ENCODE data around the gene DHRS3.

The DHRS3 gene

DNA sequence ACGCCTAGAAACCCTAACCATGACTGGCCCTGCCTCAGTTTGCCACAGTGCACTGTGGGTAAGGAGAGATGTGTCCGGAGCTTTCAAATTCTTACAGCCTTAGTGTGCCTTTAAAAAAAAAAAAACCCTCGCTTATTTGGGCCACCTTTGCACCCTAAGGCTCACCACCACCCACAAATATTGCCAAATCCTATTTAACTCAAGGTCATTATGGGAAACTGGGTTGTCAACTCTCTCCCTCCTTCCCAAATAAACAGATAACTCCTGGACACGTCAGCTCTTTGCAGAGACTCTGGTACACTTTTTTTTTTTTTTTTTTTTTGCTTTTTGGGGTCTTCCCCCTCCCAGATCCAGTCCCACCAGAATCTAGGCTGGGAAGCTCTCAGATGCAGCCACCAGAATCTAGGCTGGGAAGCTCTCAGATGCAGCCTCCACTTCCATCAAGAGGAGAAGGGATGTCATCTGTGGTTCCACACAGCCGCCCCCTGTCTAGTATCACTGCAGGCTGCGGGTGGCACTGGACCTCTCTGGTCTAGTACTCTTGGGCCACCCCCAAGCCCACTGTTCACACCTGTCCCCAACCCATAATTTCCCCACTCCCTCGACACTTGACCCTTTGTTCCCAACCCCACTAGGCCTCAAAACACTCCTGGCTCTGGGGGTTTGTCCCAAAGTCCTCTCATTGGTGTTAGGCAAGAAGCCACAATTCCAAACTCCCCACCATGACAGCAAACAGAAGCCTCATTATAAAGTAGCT is 3.4 kb downstream of the DHRS3 start:
- Histone ChIP-seq H2BK12ac (ENCODE audit: low read length) (no peak overlapping the region), H3K23ac (ENCODE audit: low read depth, low read length, poor library complexity) (no peak overlapping the region), H4K91ac (ENCODE audit: low read depth, low read length, poor library complexity) (no peak overlapping the region), H4K8ac (ENCODE audit: low read depth, low read length) (no peak overlapping the region), H2AFZ (ENCODE audit: low read length) (no peak overlapping the region), H3K4ac (ENCODE audit: low read length) (no peak overlapping the region), H3K27me3 (ENCODE audit: control insufficient read depth in 3 of 3, insufficient read depth in 3 of 3, low read depth in 1 of 3, low read length in 3 of 3) (peaks cover 0 to 54% (median 9%) of the 10 kb centered on the region in 3 experiments), H2AK5ac (ENCODE audit: low read depth, low read length) (no peak overlapping the region), H3K79me1 (ENCODE audit: low read depth, low read length) (no peaks in the 10 kb centered on the region), H2BK5ac (ENCODE audit: low read length) (no peak overlapping the region), H3K18ac (ENCODE audit: low read length) (no peak overlapping the region), H3K36me3 (replicated peaks in 1 of 2; ENCODE audit: control insufficient read depth in 2 of 2, insufficient read depth in 2 of 2, low read length in 2 of 2) (no peaks in the 10 kb centered on the region), H3K4me3 (ENCODE audit: low read length in 2 of 2) (no peak overlapping the region), H2BK15ac (ENCODE audit: low read length) (no peak overlapping the region), H3K4me2 (ENCODE audit: insufficient read depth, low read length, poor library complexity, severe bottlenecking) (no peak overlapping the region), H3K9ac (ENCODE audit: low read depth, low read length, poor library complexity) (no peak overlapping the region), H3K14ac (ENCODE audit: low read length) (no peak overlapping the region), H3K27ac (replicated peaks; ENCODE audit: low read length) (no peak overlapping the region), H3K9me3 (replicated peaks in 1 of 2; ENCODE audit: control insufficient read depth in 2 of 2, insufficient read depth in 1 of 2, low read depth in 1 of 2, low read length in 2 of 2) (no peaks in the 10 kb centered on the region), H3K4me1 (ENCODE audit: control insufficient read depth in 2 of 2, insufficient read depth in 1 of 2, low read depth in 1 of 2, low read length in 2 of 2) (peaks cover 20 to 22% of the 10 kb centered on the region in 2 donors), H2BK120ac (ENCODE audit: low read depth, low read length) (no peak overlapping the region)
- no peak for DNase-seq (ENCODE audit: low spot score)
- WGBS, 2 donors (ENCODE audit: extremely low coverage in 2 of 2, insufficient read length in 2 of 2, insufficient replicate concordance in 1 of 2) = no CpG with 5 or more reads among the region's 7 CpGs

DNA sequence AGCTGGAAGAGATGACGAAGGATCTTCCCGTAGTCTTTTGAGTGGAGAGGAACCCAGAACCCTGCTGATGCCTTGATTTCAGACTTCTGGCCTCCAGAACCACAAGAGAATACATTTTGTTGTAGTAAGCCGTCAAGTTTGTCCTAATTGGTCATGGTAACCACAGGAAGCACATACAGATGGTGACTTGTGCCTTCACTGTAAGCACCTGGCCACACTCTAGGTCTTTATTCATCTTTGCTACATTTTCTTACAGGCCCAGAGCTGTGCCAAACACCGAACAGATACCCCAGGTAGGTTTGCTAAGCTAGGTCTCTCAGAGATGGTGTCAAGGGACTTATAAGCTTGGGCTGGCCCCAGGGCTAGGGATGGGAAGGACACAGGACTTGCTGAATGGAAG is 4.8 kb downstream of the DHRS3 start:
- H4K8ac ChIP-seq (ENCODE audit: low read depth, low read length) = no peak overlapping the region
- H3K4me2 ChIP-seq (ENCODE audit: insufficient read depth, low read length, poor library complexity, severe bottlenecking) = no peak overlapping the region
- no peak overlapping the region for H2BK15ac ChIP-seq (ENCODE audit: low read length)
- peaks cover 17 to 20% of the 10 kb centered on the region in 2 donors for H3K4me1 ChIP-seq (ENCODE audit: control insufficient read depth in 2 of 2, insufficient read depth in 1 of 2, low read depth in 1 of 2, low read length in 2 of 2)
- no peak overlapping the region for H3K14ac ChIP-seq (ENCODE audit: low read length)
- no peak overlapping the region for H3K4me3 ChIP-seq (ENCODE audit: low read length in 2 of 2)
- H4K91ac ChIP-seq (ENCODE audit: low read depth, low read length, poor library complexity) = no peak overlapping the region
- no peak overlapping the region for H3K27ac ChIP-seq (replicated peaks; ENCODE audit: low read length)
- H3K23ac ChIP-seq (ENCODE audit: low read depth, low read length, poor library complexity) = no peak overlapping the region
- no peak overlapping the region for H3K18ac ChIP-seq (ENCODE audit: low read length)
- no peak overlapping the region for H2BK12ac ChIP-seq (ENCODE audit: low read length)
- WGBS, 2 donors (ENCODE audit: extremely low coverage in 2 of 2, insufficient read length in 2 of 2, insufficient replicate concordance in 1 of 2) = no CpG with 5 or more reads among the region's 4 CpGs
- H3K36me3 ChIP-seq (replicated peaks in 1 of 2; ENCODE audit: control insufficient read depth in 2 of 2, insufficient read depth in 2 of 2, low read length in 2 of 2) = no peaks in the 10 kb centered on the region
- no peaks in the 10 kb centered on the region for H3K9me3 ChIP-seq (replicated peaks in 1 of 2; ENCODE audit: control insufficient read depth in 2 of 2, insufficient read depth in 1 of 2, low read depth in 1 of 2, low read length in 2 of 2)
- no peak overlapping the region for H2AK5ac ChIP-seq (ENCODE audit: low read depth, low read length)
- no peak overlapping the region for H3K4ac ChIP-seq (ENCODE audit: low read length)
- no peaks in the 10 kb centered on the region for H3K79me1 ChIP-seq (ENCODE audit: low read depth, low read length)
- no peak for DNase-seq (ENCODE audit: low spot score)
- H2BK120ac ChIP-seq (ENCODE audit: low read depth, low read length) = no peak overlapping the region
- no peak overlapping the region for H3K9ac ChIP-seq (ENCODE audit: low read depth, low read length, poor library complexity)
- no peak overlapping the region for H2AFZ ChIP-seq (ENCODE audit: low read length)
- no peak overlapping the region for H2BK5ac ChIP-seq (ENCODE audit: low read length)
- H3K27me3 ChIP-seq (ENCODE audit: control insufficient read depth in 3 of 3, insufficient read depth in 3 of 3, low read depth in 1 of 3, low read length in 3 of 3) = peaks cover 0 to 44% (median 6%) of the 10 kb centered on the region in 3 experiments

DNA sequence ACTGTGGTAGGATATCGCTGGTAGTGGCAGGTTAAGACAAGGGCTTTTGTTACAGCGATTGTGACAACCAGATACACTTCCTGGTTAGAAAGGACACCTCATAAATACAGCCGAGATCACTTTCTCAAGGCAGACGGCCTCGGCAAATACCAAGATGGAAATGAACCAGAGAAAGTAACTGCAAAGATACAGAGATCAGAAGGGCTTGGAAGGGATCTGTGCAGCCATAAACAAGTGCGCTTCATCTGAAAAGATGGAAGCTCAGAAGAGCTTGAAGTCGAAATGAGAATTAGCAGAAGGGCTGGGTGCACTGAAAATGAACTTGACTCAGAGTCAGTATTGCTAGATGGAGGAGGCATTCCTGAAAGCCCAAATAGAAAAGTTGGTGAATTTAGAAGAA is 7.1 kb downstream of the DHRS3 start:
- DNase-seq (ENCODE audit: low spot score) = no peak
- no peak overlapping the region for H3K4me2 ChIP-seq (ENCODE audit: insufficient read depth, low read length, poor library complexity, severe bottlenecking)
- H3K23ac ChIP-seq (ENCODE audit: low read depth, low read length, poor library complexity) = no peak overlapping the region
- H2BK5ac ChIP-seq (ENCODE audit: low read length) = no peak overlapping the region
- no peak overlapping the region for H3K14ac ChIP-seq (ENCODE audit: low read length)
- WGBS, 2 donors (ENCODE audit: extremely low coverage in 2 of 2, insufficient read length in 2 of 2, insufficient replicate concordance in 1 of 2) = no CpG with 5 or more reads among the region's 7 CpGs
- H3K4me3 ChIP-seq (ENCODE audit: low read length in 2 of 2) = no peak overlapping the region
- H3K4me1 ChIP-seq (ENCODE audit: control insufficient read depth in 2 of 2, insufficient read depth in 1 of 2, low read depth in 1 of 2, low read length in 2 of 2) = peaks cover 7 to 12% of the 10 kb centered on the region in 2 donors
- H2AFZ ChIP-seq (ENCODE audit: low read length) = no peak overlapping the region
- H4K91ac ChIP-seq (ENCODE audit: low read depth, low read length, poor library complexity) = no peak overlapping the region
- no peak overlapping the region for H2BK12ac ChIP-seq (ENCODE audit: low read length)
- H3K27me3 ChIP-seq (ENCODE audit: control insufficient read depth in 3 of 3, insufficient read depth in 3 of 3, low read depth in 1 of 3, low read length in 3 of 3) = peaks cover 0 to 27% (median 0%) of the 10 kb centered on the region in 3 experiments
- H3K79me1 ChIP-seq (ENCODE audit: low read depth, low read length) = no peaks in the 10 kb centered on the region
- no peak overlapping the region for H3K4ac ChIP-seq (ENCODE audit: low read length)
- H3K9ac ChIP-seq (ENCODE audit: low read depth, low read length, poor library complexity) = no peak overlapping the region
- no peak overlapping the region for H4K8ac ChIP-seq (ENCODE audit: low read depth, low read length)
- H2AK5ac ChIP-seq (ENCODE audit: low read depth, low read length) = no peak overlapping the region
- no peaks in the 10 kb centered on the region for H3K36me3 ChIP-seq (replicated peaks in 1 of 2; ENCODE audit: control insufficient read depth in 2 of 2, insufficient read depth in 2 of 2, low read length in 2 of 2)
- no peak overlapping the region for H3K27ac ChIP-seq (replicated peaks; ENCODE audit: low read length)
- H3K18ac ChIP-seq (ENCODE audit: low read length) = no peak overlapping the region
- no peak overlapping the region for H2BK15ac ChIP-seq (ENCODE audit: low read length)
- H2BK120ac ChIP-seq (ENCODE audit: low read depth, low read length) = no peak overlapping the region
- no peaks in the 10 kb centered on the region for H3K9me3 ChIP-seq (replicated peaks in 1 of 2; ENCODE audit: control insufficient read depth in 2 of 2, insufficient read depth in 1 of 2, low read depth in 1 of 2, low read length in 2 of 2)

DNA sequence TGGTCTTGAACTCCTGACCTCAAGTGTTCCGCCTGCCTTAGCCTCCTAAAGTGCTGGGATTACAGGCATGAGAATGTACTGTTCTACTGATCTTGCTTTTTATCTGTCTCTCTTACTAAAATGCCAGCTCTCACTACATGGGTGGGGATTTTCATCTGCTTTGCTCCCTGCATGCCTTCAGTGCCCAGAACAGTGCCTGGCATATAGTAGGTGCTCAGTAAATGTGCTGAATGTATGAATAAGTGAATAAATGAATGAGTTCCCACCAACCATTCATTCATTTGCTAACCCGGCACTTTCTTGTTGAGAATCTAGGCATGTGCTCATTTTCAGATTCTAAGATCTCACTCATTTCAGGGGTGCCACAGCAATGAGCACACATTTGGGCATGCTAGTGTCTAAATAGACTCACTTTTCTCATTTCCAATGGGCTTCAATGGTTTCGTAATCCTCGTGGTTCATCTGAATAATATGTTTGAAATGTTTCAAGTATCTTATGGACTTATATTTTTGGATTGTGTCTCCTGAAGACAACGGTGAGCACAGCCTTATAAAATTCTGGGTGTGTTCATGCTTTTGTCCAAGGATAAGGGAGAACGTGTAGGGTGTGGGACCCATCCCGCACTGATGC is 7.6 kb downstream of the DHRS3 start:
- no CpG with 5 or more reads among the region's 7 CpGs for WGBS, 2 donors (ENCODE audit: extremely low coverage in 2 of 2, insufficient read length in 2 of 2, insufficient replicate concordance in 1 of 2)
- Histone ChIP-seq H2BK15ac (ENCODE audit: low read length) (no peak overlapping the region), H2AK5ac (ENCODE audit: low read depth, low read length) (no peak overlapping the region)

More for the DNA sequence above, 7.6 kb downstream of the DHRS3 start:
- Histone ChIP-seq H3K9ac (ENCODE audit: low read depth, low read length, poor library complexity) (no peak overlapping the region), H2BK120ac (ENCODE audit: low read depth, low read length) (no peak overlapping the region), H3K27me3 (ENCODE audit: control insufficient read depth in 3 of 3, insufficient read depth in 3 of 3, low read depth in 1 of 3, low read length in 3 of 3) (peaks cover 0 to 22% (median 0%) of the 10 kb centered on the region in 3 experiments), H3K4me1 (ENCODE audit: control insufficient read depth in 2 of 2, insufficient read depth in 1 of 2, low read depth in 1 of 2, low read length in 2 of 2) (peaks cover 2 to 7% of the 10 kb centered on the region in 2 donors), H4K91ac (ENCODE audit: low read depth, low read length, poor library complexity) (no peak overlapping the region), H3K79me1 (ENCODE audit: low read depth, low read length) (no peaks in the 10 kb centered on the region), H4K8ac (ENCODE audit: low read depth, low read length) (no peak overlapping the region), H3K4ac (ENCODE audit: low read length) (no peak overlapping the region), H2BK5ac (ENCODE audit: low read length) (no peak overlapping the region), H3K4me3 (ENCODE audit: low read length in 2 of 2) (no peak overlapping the region), H2BK12ac (ENCODE audit: low read length) (no peak overlapping the region), H3K36me3 (replicated peaks in 1 of 2; ENCODE audit: control insufficient read depth in 2 of 2, insufficient read depth in 2 of 2, low read length in 2 of 2) (no peaks in the 10 kb centered on the region), H3K23ac (ENCODE audit: low read depth, low read length, poor library complexity) (no peak overlapping the region), H3K27ac (replicated peaks; ENCODE audit: low read length) (no peak overlapping the region), H3K14ac (ENCODE audit: low read length) (no peak overlapping the region), H3K4me2 (ENCODE audit: insufficient read depth, low read length, poor library complexity, severe bottlenecking) (no peak overlapping the region), H3K18ac (ENCODE audit: low read length) (no peak overlapping the region), H2AFZ (ENCODE audit: low read length) (no peak overlapping the region), H3K9me3 (replicated peaks in 1 of 2; ENCODE audit: control insufficient read depth in 2 of 2, insufficient read depth in 1 of 2, low read depth in 1 of 2, low read length in 2 of 2) (no peaks in the 10 kb centered on the region)
- DNase-seq (ENCODE audit: low spot score) = no peak

Data from neuronal stem cell (in vitro differentiated cells).